ENCODE results near the gene RSPH9. TPM values are rescaled to one million over a fixed set of nuclear protein-coding genes. Genes with fewer than 3 reads are reported as not detected.
A peak's percentile ranks its signal among the peaks of the same experiment; 100 is the strongest.

The RSPH9 gene
- total RNA-seq (1 to 10 TPM; 1.6 to 4.7 TPM), polyA plus RNA-seq (ENCODE audit: insufficient read length in 2 of 2) (1 to 10 TPM; 6.4 to 7.1 TPM)
- long read RNA-seq, donor 1, partial matches to known transcripts, result 0 of 3 reads
- long read RNA-seq, donor 1, other reads (novel, unspliced or antisense), result 0 of 3 reads
- long read RNA-seq, donor 2, partial matches to known transcripts, result 0 of 2 reads
- long read RNA-seq, donor 2, other reads (novel, unspliced or antisense), result 0 of 2 reads
- long read RNA-seq, donor 3, result 0 reads
- long read RNA-seq, donor 4, transcript RSPH9-201 (5 exons, 2,534 nt), result major isoform, 6 of 6 reads
- long read RNA-seq, donor 4, partial matches to known transcripts, result 0 of 6 reads
- long read RNA-seq, donor 4, other reads (novel, unspliced or antisense), result 0 of 6 reads

- Histone ChIP-seq H3K4me3 (ENCODE audit: low read depth, low read length) (peak within 1 kb of the TSS; percentile 52), H3K27me3 (ENCODE audit: control insufficient read depth, insufficient read depth, low read length) (no peaks in the 10 kb centered on the region), H3K27ac (ENCODE audit: low read depth, low read length) (peak within 1 kb of the TSS; percentile 69), H3K9me3 (ENCODE audit: control insufficient read depth, insufficient read depth, low read length) (no peaks in the 10 kb centered on the region), H3K36me3 (ENCODE audit: control insufficient read depth, insufficient read depth, low read length) (peaks cover 23% of the 10 kb centered on the region), H3K4me1 (ENCODE audit: control insufficient read depth, insufficient read depth, low read length) (peaks cover 12% of the 10 kb centered on the region)
- peak in 2 of 6 donors; percentile 79 to 80 for DNase-seq (ENCODE audit: low read depth in 4 of 6, low spot score in 6 of 6)
- WGBS (ENCODE audit: insufficient coverage), result 1% methylated on average over 52 of the region's 52 CpGs
Measured at GRCh38 chr6:43644940-43645612, at the start of gene RSPH9. TSS of gene RSPH9 (plus strand) at chr6:43645036. CDS start at chr6:43645099, 63 bp downstream.

- 100% methylated on average over 1 of the region's 2 CpGs for WGBS (ENCODE audit: insufficient coverage)
Measured at GRCh38 chr6:43600595-43600994, 44.2 kb upstream of the RSPH9 start.

GRCh38 chr6:43604174-43604573, 40.7 kb upstream of the RSPH9 start:
- no peaks in the 10 kb centered on the region for H3K27me3 ChIP-seq (ENCODE audit: control insufficient read depth, insufficient read depth, low read length)
- H3K27ac ChIP-seq (ENCODE audit: low read depth, low read length), result no peak overlapping the region
- H3K4me1 ChIP-seq (ENCODE audit: control insufficient read depth, insufficient read depth, low read length), result no peaks in the 10 kb centered on the region
- no CpG with 5 or more reads among the region's 2 CpGs for WGBS (ENCODE audit: insufficient coverage)
- no peak overlapping the region for H3K4me3 ChIP-seq (ENCODE audit: low read depth, low read length)
- H3K36me3 ChIP-seq (ENCODE audit: control insufficient read depth, insufficient read depth, low read length), result peaks cover 29% of the 10 kb centered on the region
- DNase-seq (ENCODE audit: low read depth in 4 of 6, low spot score in 6 of 6), result peak in 1 of 6 donors; percentile 14
- no peaks in the 10 kb centered on the region for H3K9me3 ChIP-seq (ENCODE audit: control insufficient read depth, insufficient read depth, low read length)

More at GRCh38 chr6:43600595-43600994, 44.2 kb upstream of the RSPH9 start:
- Histone ChIP-seq H3K27me3 (ENCODE audit: control insufficient read depth, insufficient read depth, low read length) (no peaks in the 10 kb centered on the region), H3K27ac (ENCODE audit: low read depth, low read length) (no peak overlapping the region), H3K9me3 (ENCODE audit: control insufficient read depth, insufficient read depth, low read length) (no peaks in the 10 kb centered on the region), H3K4me1 (ENCODE audit: control insufficient read depth, insufficient read depth, low read length) (no peaks in the 10 kb centered on the region), H3K4me3 (ENCODE audit: low read depth, low read length) (no peak overlapping the region), H3K36me3 (ENCODE audit: control insufficient read depth, insufficient read depth, low read length) (peaks cover 28% of the 10 kb centered on the region)
- no peak for DNase-seq (ENCODE audit: low read depth in 4 of 6, low spot score in 6 of 6)

GRCh38 chr6:43606019-43606418, 38.8 kb upstream of the RSPH9 start:
- DNase-seq (ENCODE audit: low read depth in 4 of 6, low spot score in 6 of 6), result no peak
- H3K4me1 ChIP-seq (ENCODE audit: control insufficient read depth, insufficient read depth, low read length), result no peaks in the 10 kb centered on the region
- no peaks in the 10 kb centered on the region for H3K9me3 ChIP-seq (ENCODE audit: control insufficient read depth, insufficient read depth, low read length)
- no peak overlapping the region for H3K27ac ChIP-seq (ENCODE audit: low read depth, low read length)
- H3K36me3 ChIP-seq (ENCODE audit: control insufficient read depth, insufficient read depth, low read length), result peaks cover 26% of the 10 kb centered on the region
- no peaks in the 10 kb centered on the region for H3K27me3 ChIP-seq (ENCODE audit: control insufficient read depth, insufficient read depth, low read length)
- no peak overlapping the region for H3K4me3 ChIP-seq (ENCODE audit: low read depth, low read length)
- WGBS (ENCODE audit: insufficient coverage), result no CpG with 5 or more reads among the region's 2 CpGs

- Histone ChIP-seq H3K27ac (ENCODE audit: low read depth, low read length) (no peak overlapping the region), H3K27me3 (ENCODE audit: control insufficient read depth, insufficient read depth, low read length) (no peaks in the 10 kb centered on the region), H3K4me3 (ENCODE audit: low read depth, low read length) (no peak overlapping the region), H3K9me3 (ENCODE audit: control insufficient read depth, insufficient read depth, low read length) (no peaks in the 10 kb centered on the region), H3K4me1 (ENCODE audit: control insufficient read depth, insufficient read depth, low read length) (no peaks in the 10 kb centered on the region), H3K36me3 (ENCODE audit: control insufficient read depth, insufficient read depth, low read length) (peaks cover 21% of the 10 kb centered on the region)
- DNase-seq (ENCODE audit: low read depth in 4 of 6, low spot score in 6 of 6), result peak; percentile 43 to 93 (median 66)
- 7% methylated on average over 5 of the region's 5 CpGs for WGBS (ENCODE audit: insufficient coverage)
Measured at GRCh38 chr6:43608310-43608763, 36.5 kb upstream of the RSPH9 start.

- Histone ChIP-seq H3K9me3 (ENCODE audit: control insufficient read depth, insufficient read depth, low read length) (no peaks in the 10 kb centered on the region), H3K27ac (ENCODE audit: low read depth, low read length) (no peak overlapping the region), H3K27me3 (ENCODE audit: control insufficient read depth, insufficient read depth, low read length) (no peaks in the 10 kb centered on the region), H3K4me1 (ENCODE audit: control insufficient read depth, insufficient read depth, low read length) (no peaks in the 10 kb centered on the region), H3K4me3 (ENCODE audit: low read depth, low read length) (no peak overlapping the region), H3K36me3 (ENCODE audit: control insufficient read depth, insufficient read depth, low read length) (peaks cover 26% of the 10 kb centered on the region)
- DNase-seq (ENCODE audit: low read depth in 4 of 6, low spot score in 6 of 6), result no peak
- whole genome bisulfite sequencing (ENCODE audit: insufficient coverage), result no CpG with 5 or more reads among the region's 1 CpG
Measured at GRCh38 chr6:43608807-43609206, 36.0 kb upstream of the RSPH9 start.

GRCh38 chr6:43609402-43609801, 35.4 kb upstream of the RSPH9 start:
- no CpG with 5 or more reads among the region's 1 CpG for WGBS (ENCODE audit: insufficient coverage)
- no peak overlapping the region for H3K4me3 ChIP-seq (ENCODE audit: low read depth, low read length)
- H3K4me1 ChIP-seq (ENCODE audit: control insufficient read depth, insufficient read depth, low read length), result no peaks in the 10 kb centered on the region
- DNase-seq (ENCODE audit: low read depth in 4 of 6, low spot score in 6 of 6), result no peak
- no peak overlapping the region for H3K27ac ChIP-seq (ENCODE audit: low read depth, low read length)
- peaks cover 31% of the 10 kb centered on the region for H3K36me3 ChIP-seq (ENCODE audit: control insufficient read depth, insufficient read depth, low read length)
- no peaks in the 10 kb centered on the region for H3K9me3 ChIP-seq (ENCODE audit: control insufficient read depth, insufficient read depth, low read length)
- no peaks in the 10 kb centered on the region for H3K27me3 ChIP-seq (ENCODE audit: control insufficient read depth, insufficient read depth, low read length)

- H3K27ac ChIP-seq (ENCODE audit: low read depth, low read length), result no peak overlapping the region
- no peak for DNase-seq (ENCODE audit: low read depth in 4 of 6, low spot score in 6 of 6)
- no CpG with 5 or more reads among the region's 5 CpGs for WGBS (ENCODE audit: insufficient coverage)
- H3K4me3 ChIP-seq (ENCODE audit: low read depth, low read length), result no peak overlapping the region
- no peaks in the 10 kb centered on the region for H3K27me3 ChIP-seq (ENCODE audit: control insufficient read depth, insufficient read depth, low read length)
- no peaks in the 10 kb centered on the region for H3K4me1 ChIP-seq (ENCODE audit: control insufficient read depth, insufficient read depth, low read length)
- H3K9me3 ChIP-seq (ENCODE audit: control insufficient read depth, insufficient read depth, low read length), result no peaks in the 10 kb centered on the region
- peaks cover 35% of the 10 kb centered on the region for H3K36me3 ChIP-seq (ENCODE audit: control insufficient read depth, insufficient read depth, low read length)
Measured at GRCh38 chr6:43610431-43610830, 34.4 kb upstream of the RSPH9 start.

GRCh38 chr6:43613721-43614395, 31.0 kb upstream of the RSPH9 start:
- Histone ChIP-seq H3K36me3 (ENCODE audit: control insufficient read depth, insufficient read depth, low read length) (peaks cover 39% of the 10 kb centered on the region), H3K27me3 (ENCODE audit: control insufficient read depth, insufficient read depth, low read length) (no peaks in the 10 kb centered on the region), H3K4me3 (ENCODE audit: low read depth, low read length) (no peak overlapping the region), H3K9me3 (ENCODE audit: control insufficient read depth, insufficient read depth, low read length) (no peaks in the 10 kb centered on the region), H3K4me1 (ENCODE audit: control insufficient read depth, insufficient read depth, low read length) (no peaks in the 10 kb centered on the region), H3K27ac (ENCODE audit: low read depth, low read length) (no peak overlapping the region)
- WGBS (ENCODE audit: insufficient coverage), result 96% methylated on average over 5 of the region's 6 CpGs
- DNase-seq (ENCODE audit: low read depth in 4 of 6, low spot score in 6 of 6), result no peak
